Activated CD4-positive, alpha-beta memory T cell treated with anti-CD3 and anti-CD28 coated beads for 36 hours (primary cell): ENCODE measurements around the gene L1CAM. TPM values are rescaled to one million over a fixed set of nuclear protein-coding genes. Genes with fewer than 3 reads are reported as not detected.

Source experiments
- CTCF ChIA-PET: fragments of 350-600 bp; sonication (Branson Sonifier 250); formaldehyde crosslinking; loops from one replicate; lab custom pipeline; 2021; ENCODE audit warnings: antibody characterized with exemption, inconsistent platforms; lab: Charles Lee
- POLR2A ChIA-PET: fragments of 350-600 bp; sonication (Branson Sonifier 250); formaldehyde crosslinking; loops from one replicate; lab custom pipeline; 2021; ENCODE audit warnings: antibody characterized with exemption; lab: Charles Lee
- DNase-seq: peaks from one replicate; pipeline ENCODE4 v3.0.0-alpha.2; 2020
- H3K27ac Mint-ChIP-seq: one replicate; pipeline ENCODE4 v1.8.0; 2021; ENCODE audit warnings: mixed read lengths
- H3K27me3 Mint-ChIP-seq: one replicate; pipeline ENCODE4 v1.8.0; 2021; ENCODE audit warnings: mixed read lengths
- H3K36me3 Mint-ChIP-seq: one replicate; pipeline ENCODE4 v1.8.0; 2021; ENCODE audit warnings: mixed read lengths
- H3K4me1 Mint-ChIP-seq: one replicate; pipeline ENCODE4 v1.8.0; 2021; ENCODE audit warnings: low read depth, mixed read lengths
- H3K4me3 Mint-ChIP-seq: one replicate; pipeline ENCODE4 v1.8.0; 2021; ENCODE audit warnings: mild to moderate bottlenecking, mixed read lengths
- H3K9me3 Mint-ChIP-seq: one replicate; pipeline ENCODE4 v1.8.0; 2021; ENCODE audit warnings: mixed read lengths
- intact Hi-C: fragments of 100-400 bp; cut with micrococcal nuclease; formaldehyde crosslinking; loops from one replicate; pipeline ENCODE4 v1.15.1; 2023
- total RNA-seq, 2 experiments: library from RNA; stranded (reverse); gene quantifications; one replicate each; pipeline ENCODE4 v1.2.3, GENCODE V29; 2021

Gene L1CAM
- total RNA-seq, 2 experiments from 2014 or later = 0.45 to 1.3 TPM

GRCh38 chrX:153882086-153882498, 3.9 kb downstream of the L1CAM start:
- Mint-ChIP-seq H3K27ac (no peak overlapping the region), H3K4me1 (peaks cover 10% of the 10 kb centered on the region), H3K9me3 (no peaks in the 10 kb centered on the region)

GRCh38 chrX:153881281-153881680, 4.7 kb downstream of the L1CAM start:
- Mint-ChIP-seq H3K4me3 (no peak overlapping the region), H3K4me1 (peaks cover 10% of the 10 kb centered on the region), H3K9me3 (no peaks in the 10 kb centered on the region), H3K27ac (no peak overlapping the region), H3K27me3 (peaks cover 14% of the 10 kb centered on the region), H3K36me3 (no peaks in the 10 kb centered on the region)
- ChIA-PET POLR2A (no interaction called here), CTCF (no interaction called here)
- no peak for DNase-seq
- intact Hi-C loops = loop anchor here (10.0 kb wide), 2 partner anchors 46 to 86 kb away; partner anchors contain the start of genes IDH3G, PDZD4 and SSR4

More at GRCh38 chrX:153882086-153882498, 3.9 kb downstream of the L1CAM start:
- intact Hi-C loops = loop anchor here (10.0 kb wide), 2 partner anchors 47 to 87 kb away; partner anchors contain the start of genes IDH3G, PDZD4 and SSR4
- H3K36me3 Mint-ChIP-seq = no peaks in the 10 kb centered on the region
- H3K4me3 Mint-ChIP-seq = no peak overlapping the region
- CTCF ChIA-PET = no interaction called here
- POLR2A ChIA-PET = no interaction called here
- DNase-seq = no peak
- peaks cover 11% of the 10 kb centered on the region for H3K27me3 Mint-ChIP-seq

- Mint-ChIP-seq H3K9me3 (no peaks in the 10 kb centered on the region), H3K4me1 (peaks cover 10% of the 10 kb centered on the region), H3K27me3 (peaks cover 17% of the 10 kb centered on the region), H3K36me3 (no peaks in the 10 kb centered on the region), H3K27ac (no peak overlapping the region), H3K4me3 (no peak overlapping the region)
- intact Hi-C loops = loop anchor here (10.0 kb wide), 2 partner anchors 46 to 86 kb away; partner anchors contain the start of genes IDH3G, PDZD4 and SSR4
- ChIA-PET POLR2A (no interaction called here), CTCF (no interaction called here)
- DNase-seq = no peak
These were observed 5.5 kb downstream of the L1CAM start for GRCh38 chrX:153880440-153880815.

- intact Hi-C loops = loop anchor here (10.0 kb wide), 2 partner anchors 45 to 85 kb away; partner anchors contain the start of genes IDH3G, PDZD4 and SSR4
- H3K27me3 Mint-ChIP-seq = peaks cover 13% of the 10 kb centered on the region
- no peak for DNase-seq
- H3K9me3 Mint-ChIP-seq = no peaks in the 10 kb centered on the region
- POLR2A ChIA-PET = no interaction called here
- no peak overlapping the region for H3K27ac Mint-ChIP-seq
- H3K4me3 Mint-ChIP-seq = no peak overlapping the region
- CTCF ChIA-PET = no interaction called here
- peaks cover 10% of the 10 kb centered on the region for H3K4me1 Mint-ChIP-seq
- H3K36me3 Mint-ChIP-seq = no peaks in the 10 kb centered on the region
These were observed 6.1 kb downstream of the L1CAM start for GRCh38 chrX:153879741-153880439.

- no peaks in the 10 kb centered on the region for H3K36me3 Mint-ChIP-seq
- CTCF ChIA-PET = no interaction called here
These were observed 6.9 kb downstream of the L1CAM start for GRCh38 chrX:153878969-153879653.

GRCh38 chrX:153878345-153878744, 7.6 kb downstream of the L1CAM start:
- no peak overlapping the region for H3K27ac Mint-ChIP-seq
- no peak overlapping the region for H3K4me3 Mint-ChIP-seq
- no peaks in the 10 kb centered on the region for H3K36me3 Mint-ChIP-seq
- intact Hi-C loops = no loop called here
- ChIA-PET CTCF (no interaction called here), POLR2A (no interaction called here)
- H3K9me3 Mint-ChIP-seq = no peaks in the 10 kb centered on the region
- no peak for DNase-seq
- H3K27me3 Mint-ChIP-seq = peaks cover 9% of the 10 kb centered on the region
- peaks cover 10% of the 10 kb centered on the region for H3K4me1 Mint-ChIP-seq

More at GRCh38 chrX:153878969-153879653, 6.9 kb downstream of the L1CAM start:
- Mint-ChIP-seq H3K27ac (peak overlapping the region; percentile 23), H3K9me3 (no peaks in the 10 kb centered on the region), H3K4me1 (peaks cover 10% of the 10 kb centered on the region), H3K27me3 (peaks cover 9% of the 10 kb centered on the region), H3K4me3 (no peak overlapping the region)
- DNase-seq = peak; percentile 19
- POLR2A ChIA-PET = interaction anchor here (0.6 kb wide), 1 partner anchor 29 kb away, joined by 3 read pairs; no protein-coding TSS in a partner anchor
- intact Hi-C loops = no loop called here

GRCh38 chrX:153877571-153878261, 8.3 kb downstream of the L1CAM start:
- intact Hi-C loops = no loop called here
- no peaks in the 10 kb centered on the region for H3K36me3 Mint-ChIP-seq
- H3K27ac Mint-ChIP-seq = no peak overlapping the region
- CTCF ChIA-PET = interaction anchor here (0.7 kb wide), 1 partner anchor 18 kb away, joined by 4 read pairs; no protein-coding TSS in a partner anchor
- no peaks in the 10 kb centered on the region for H3K9me3 Mint-ChIP-seq
- peaks cover 9% of the 10 kb centered on the region for H3K27me3 Mint-ChIP-seq
- peaks cover 10% of the 10 kb centered on the region for H3K4me1 Mint-ChIP-seq
- POLR2A ChIA-PET = interaction anchor here (0.6 kb wide), 1 partner anchor 44 kb away, joined by 3 read pairs; no protein-coding TSS in a partner anchor
- H3K4me3 Mint-ChIP-seq = no peak overlapping the region
- no peak for DNase-seq

GRCh38 chrX:153876112-153876491, 9.9 kb downstream of the L1CAM start:
- Mint-ChIP-seq H3K4me1 (peaks cover 10% of the 10 kb centered on the region), H3K9me3 (no peaks in the 10 kb centered on the region), H3K27ac (peak overlapping the region; percentile 38), H3K36me3 (no peaks in the 10 kb centered on the region), H3K27me3 (peaks cover 8% of the 10 kb centered on the region), H3K4me3 (peak overlapping the region; percentile 20)
- DNase-seq = no peak
- CTCF ChIA-PET = no interaction called here
- intact Hi-C loops = no loop called here
- POLR2A ChIA-PET = no interaction called here

- ChIA-PET CTCF (no interaction called here), POLR2A (no interaction called here)
- intact Hi-C loops = no loop called here
- H3K27ac Mint-ChIP-seq = no peak overlapping the region
- peaks cover 10% of the 10 kb centered on the region for H3K4me1 Mint-ChIP-seq
- H3K9me3 Mint-ChIP-seq = no peaks in the 10 kb centered on the region
- DNase-seq = peak; percentile 73
- H3K4me3 Mint-ChIP-seq = no peak overlapping the region
- H3K36me3 Mint-ChIP-seq = no peaks in the 10 kb centered on the region
- peaks cover 8% of the 10 kb centered on the region for H3K27me3 Mint-ChIP-seq
These were observed 10.4 kb downstream of the L1CAM start for GRCh38 chrX:153875391-153876111.

GRCh38 chrX:153874366-153875125, 11.4 kb downstream of the L1CAM start:
- DNase-seq = no peak
- ChIA-PET CTCF (no interaction called here), POLR2A (no interaction called here)
- intact Hi-C loops = no loop called here
- no peak overlapping the region for H3K27ac Mint-ChIP-seq
- no peak overlapping the region for H3K4me3 Mint-ChIP-seq
- peaks cover 10% of the 10 kb centered on the region for H3K4me1 Mint-ChIP-seq
- no peaks in the 10 kb centered on the region for H3K36me3 Mint-ChIP-seq
- peaks cover 8% of the 10 kb centered on the region for H3K27me3 Mint-ChIP-seq
- H3K9me3 Mint-ChIP-seq = no peaks in the 10 kb centered on the region

GRCh38 chrX:153874085-153874365, 11.9 kb downstream of the L1CAM start:
- ChIA-PET POLR2A (no interaction called here), CTCF (no interaction called here)
- H3K9me3 Mint-ChIP-seq = no peaks in the 10 kb centered on the region
- DNase-seq = no peak
- no peak overlapping the region for H3K27ac Mint-ChIP-seq
- peaks cover 5% of the 10 kb centered on the region for H3K27me3 Mint-ChIP-seq
- intact Hi-C loops = no loop called here
- no peak overlapping the region for H3K4me3 Mint-ChIP-seq
- H3K36me3 Mint-ChIP-seq = no peaks in the 10 kb centered on the region
- peaks cover 9% of the 10 kb centered on the region for H3K4me1 Mint-ChIP-seq
